Eye (tissue), 1 donor: ENCODE measurements around the gene AADAT.

Experiments
- DNase-seq: peaks from one replicate; pipeline ENCODE4 v3.0.0-alpha.2; 2015

The AADAT gene

DNA sequence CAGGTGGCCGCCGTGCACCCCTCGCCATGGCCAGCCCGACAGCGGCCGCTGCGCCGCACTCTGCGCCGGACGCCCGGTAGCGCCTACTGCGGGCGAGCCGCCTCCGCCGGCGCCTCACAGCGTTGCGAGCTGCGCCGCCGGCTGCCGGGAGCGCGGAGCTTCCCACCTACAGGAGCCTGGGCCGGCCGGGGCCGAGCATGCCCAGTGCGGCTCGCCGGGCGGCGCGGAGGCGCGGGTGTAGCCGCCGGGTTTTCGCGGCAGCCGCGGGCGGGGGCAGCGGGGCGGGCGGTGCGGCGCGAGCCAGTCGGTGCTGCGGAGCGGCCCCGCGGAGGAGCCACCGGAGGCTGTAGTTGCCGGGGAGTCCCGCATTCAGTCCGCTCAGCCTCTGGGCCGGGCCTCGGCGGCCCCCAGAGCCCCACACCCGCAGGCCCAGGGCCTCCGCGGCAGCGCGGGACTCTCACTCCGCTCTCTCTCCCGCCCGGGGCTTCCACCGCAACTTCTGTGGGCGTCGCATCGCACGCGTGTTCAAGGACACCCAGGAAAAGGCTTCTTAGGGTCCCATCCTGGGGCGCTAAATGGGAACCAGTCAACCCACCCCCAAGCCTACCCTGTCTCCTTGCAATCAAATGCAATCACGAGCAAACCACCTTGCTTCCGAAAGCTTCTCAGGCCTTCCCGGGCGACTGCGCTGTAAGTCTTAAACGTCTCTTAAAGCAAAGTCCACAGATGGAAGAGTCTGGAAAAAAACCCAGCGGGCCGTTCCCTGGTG, 63.3 kb downstream of the AADAT start, which contains the start of gene MFAP3L:
MFAP3L (minus strand) TSS at position 143 of the 769 bp plus-strand sequence. CDS start 20,518 bp downstream, outside the sequence.
- DNase-seq, result peak; percentile 95

DNA sequence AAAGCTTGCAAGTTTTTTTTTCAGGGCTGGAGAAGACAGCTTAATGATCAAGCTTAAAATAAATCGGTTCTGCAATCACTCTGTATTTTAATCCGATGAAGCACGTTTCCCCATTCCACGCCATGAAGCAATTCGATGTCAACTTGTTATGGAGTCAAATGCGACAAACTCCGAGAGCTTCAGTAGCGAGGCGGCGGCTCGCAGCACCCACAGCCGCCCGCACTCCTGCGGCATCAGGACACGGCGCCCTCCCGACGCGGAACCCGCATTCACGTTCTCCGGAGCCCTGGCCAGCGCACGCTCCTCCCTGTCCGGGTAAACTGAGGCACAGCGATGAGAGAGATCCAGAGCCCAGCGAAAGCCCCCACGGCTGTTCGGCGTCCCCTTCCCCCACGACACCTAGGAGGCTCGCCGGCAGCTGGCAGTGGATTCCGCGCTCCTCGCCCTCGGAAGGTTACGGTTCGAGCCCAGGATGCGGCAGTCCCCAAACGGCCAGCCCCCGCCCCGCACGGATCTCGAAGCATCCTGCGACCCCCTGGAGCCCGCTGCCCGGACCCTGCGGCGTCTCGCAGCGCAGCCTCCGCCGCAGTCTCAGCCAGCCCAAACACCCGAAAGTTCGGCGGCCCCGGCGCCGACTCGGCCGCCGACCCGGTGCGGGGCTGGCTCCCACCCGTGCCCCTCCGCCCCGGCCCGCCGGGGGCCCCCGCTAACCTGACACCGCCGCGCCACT, 64.1 kb downstream of the AADAT start:
- DNase-seq, result peak; percentile 70

DNA sequence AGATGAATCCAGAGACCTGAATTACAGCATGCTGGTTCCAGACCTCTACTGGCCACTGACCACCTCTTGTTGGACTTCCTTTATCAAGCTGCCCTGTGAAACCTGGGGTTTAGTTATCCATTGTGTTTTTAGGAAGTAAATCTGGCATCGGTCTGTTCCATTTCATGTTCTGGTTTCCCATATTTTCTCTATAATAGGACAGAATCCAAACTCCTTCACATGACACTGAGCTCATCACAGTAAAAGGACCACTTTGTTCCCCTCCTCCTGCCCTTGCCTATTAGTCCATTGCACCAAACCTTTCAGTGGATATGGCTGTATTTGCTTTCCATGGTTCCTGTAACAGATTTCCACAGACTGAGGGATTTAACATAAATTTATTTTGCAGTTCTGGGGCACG, 67.5 kb downstream of the AADAT start:
- DNase-seq, result no peak

DNA sequence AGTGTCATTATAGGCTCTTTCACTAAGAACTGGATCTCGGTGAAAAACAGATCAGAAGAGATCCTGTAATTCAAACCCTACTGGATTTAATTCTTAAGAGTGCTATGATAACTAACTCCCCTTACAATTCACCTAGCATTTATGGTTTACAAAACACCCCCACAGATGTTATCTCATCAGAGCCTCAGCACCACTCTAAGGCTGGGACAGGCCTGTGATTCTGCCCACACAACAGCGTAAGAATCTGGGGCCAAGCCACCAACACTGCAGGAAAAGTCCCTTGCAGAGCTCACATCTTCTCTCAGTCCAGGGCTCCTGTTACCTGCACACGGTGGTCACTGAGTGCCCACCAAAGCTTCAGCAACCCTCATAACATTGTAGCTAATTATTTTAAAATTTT, 72.5 kb downstream of the AADAT start:
- DNase-seq, result no peak

DNA sequence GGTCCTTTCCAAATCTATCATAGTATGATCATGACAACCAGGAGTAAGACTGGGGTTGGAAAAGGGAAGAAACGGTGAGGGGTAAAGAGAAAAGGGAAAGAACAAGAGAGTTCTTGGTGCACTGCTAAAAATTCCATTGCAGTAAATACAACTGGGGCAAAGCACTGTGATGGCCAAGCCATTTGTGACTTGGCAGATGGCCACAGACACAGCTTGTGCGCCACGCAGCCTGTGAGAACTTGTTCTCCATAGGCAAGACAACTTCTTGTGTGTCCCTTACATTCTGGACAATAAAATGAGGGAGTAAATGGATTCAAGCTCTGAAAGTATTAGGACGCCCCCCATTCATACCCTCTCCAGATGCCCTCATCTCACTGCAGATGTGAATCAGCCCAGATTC, 74.5 kb downstream of the AADAT start:
- DNase-seq, result no peak

DNA sequence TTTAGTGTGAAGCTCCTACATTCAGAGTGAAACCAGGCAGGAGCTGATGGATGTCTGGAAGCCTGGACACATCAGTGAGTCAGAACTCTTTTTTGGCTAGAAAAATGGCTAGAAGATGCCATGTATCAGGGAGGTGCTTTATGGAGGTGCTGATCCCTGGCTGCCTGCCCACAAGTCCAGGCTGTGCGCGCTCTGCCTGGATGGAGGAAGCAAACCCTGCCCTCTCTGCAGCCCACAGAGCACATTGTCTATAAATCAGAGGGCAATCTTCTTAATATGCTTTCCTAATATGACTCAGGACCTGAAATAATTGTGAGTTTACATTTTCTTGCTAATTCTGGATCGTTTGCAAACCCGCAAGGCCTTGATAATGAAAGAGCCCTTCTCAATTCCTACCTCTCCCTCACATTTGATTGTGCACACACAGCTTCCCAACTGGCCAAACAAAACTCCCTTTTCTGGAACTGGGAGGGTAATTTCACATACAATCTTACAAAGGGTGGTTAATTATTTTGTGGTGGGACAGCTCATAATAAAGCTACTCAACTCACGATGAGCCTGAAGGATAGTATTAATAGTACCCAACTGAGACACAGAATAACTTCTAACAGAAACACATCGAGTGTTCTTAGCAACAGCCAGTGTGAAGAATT, 75.3 kb downstream of the AADAT start:
- no peak for DNase-seq

DNA sequence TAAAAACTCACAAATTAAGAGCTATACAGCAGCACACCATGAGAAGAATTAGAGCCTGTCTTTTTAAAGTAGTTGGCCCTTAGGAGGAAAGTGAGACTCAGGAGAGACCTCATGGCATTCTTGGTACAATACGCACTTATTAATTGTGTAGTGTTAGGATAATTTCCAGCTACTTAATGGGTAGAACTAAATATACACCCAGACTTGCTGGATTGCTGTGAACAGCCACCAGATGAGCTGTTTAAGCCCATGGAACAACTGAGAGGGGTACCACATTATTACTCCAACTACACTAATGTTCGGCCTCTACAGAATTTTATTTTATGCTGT, 77.2 kb downstream of the AADAT start:
- no peak for DNase-seq

DNA sequence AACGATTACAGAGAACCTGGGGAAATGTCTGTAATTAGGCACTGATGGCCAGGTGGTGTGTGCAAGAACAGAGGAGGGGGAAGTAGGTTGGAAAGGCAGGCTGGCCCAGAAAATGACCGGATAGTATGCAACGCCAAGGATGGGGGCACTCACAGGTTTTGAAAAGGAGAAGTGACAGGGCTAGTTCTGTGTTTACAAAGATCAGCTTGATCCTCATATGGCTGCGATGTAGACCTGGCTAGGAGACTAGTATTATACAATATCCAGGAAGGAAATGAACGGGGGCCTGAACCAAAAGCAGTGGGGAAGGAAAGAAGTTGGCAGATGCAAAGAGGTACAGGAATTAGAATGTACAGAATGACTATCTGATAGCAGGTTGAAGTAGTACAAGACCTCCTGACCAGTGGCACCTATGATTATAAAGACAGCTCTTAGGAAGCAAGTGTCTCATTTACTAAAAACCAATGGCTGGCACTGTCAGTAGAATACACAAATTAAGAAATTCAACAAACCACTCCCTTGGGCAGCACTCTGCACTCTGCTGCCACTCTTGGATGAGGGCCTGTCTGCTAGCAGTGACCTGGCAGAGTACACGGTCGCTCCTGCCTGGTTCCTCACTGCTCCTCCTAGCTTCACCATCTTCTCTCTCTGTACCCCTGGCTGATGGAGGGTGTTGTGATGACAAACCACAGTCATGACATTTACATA, 77.7 kb downstream of the AADAT start:
- DNase-seq, result no peak
